Activated CD4-positive, alpha-beta memory T cell treated with anti-CD3 and anti-CD28 coated beads, Interleukin-2, amount 10 ng/mL, durations not matched to agents 7 days and 5 days (primary cell): ENCODE results near the gene PPP1R16B. TPM values are rescaled to one million over a fixed set of nuclear protein-coding genes. Genes with fewer than 3 reads are reported as not detected.
A peak's percentile ranks its signal among the peaks of the same experiment; 100 is the strongest.

Experiments
- CTCF ChIA-PET: fragments of 350-600 bp; sonication (Branson Sonifier 250); formaldehyde crosslinking; loops from one replicate; lab custom pipeline; 2021; ENCODE audit warnings: antibody characterized with exemption, inconsistent platforms; lab: Charles Lee
- POLR2A ChIA-PET: fragments of 350-600 bp; sonication (Branson Sonifier 250); formaldehyde crosslinking; loops from one replicate; lab custom pipeline; 2021; ENCODE audit warnings: antibody characterized with exemption; lab: Charles Lee
- DNase-seq: peaks from one replicate; pipeline ENCODE4 v3.0.0-alpha.2; 2020
- H3K27ac Mint-ChIP-seq: one replicate; pipeline ENCODE4 v1.8.0; 2021; ENCODE audit warnings: mild to moderate bottlenecking, mixed read lengths
- H3K27me3 Mint-ChIP-seq: one replicate; pipeline ENCODE4 v1.8.0; 2021; ENCODE audit warnings: mixed read lengths
- H3K36me3 Mint-ChIP-seq: one replicate; pipeline ENCODE4 v1.8.0; 2021; ENCODE audit warnings: low read depth, mixed read lengths
- H3K4me1 Mint-ChIP-seq: one replicate; pipeline ENCODE4 v1.8.0; 2021; ENCODE audit warnings: mixed read lengths
- H3K4me3 Mint-ChIP-seq: one replicate; pipeline ENCODE4 v1.8.0; 2021; ENCODE audit warnings: mild to moderate bottlenecking, mixed read lengths
- H3K9me3 Mint-ChIP-seq: one replicate; pipeline ENCODE4 v1.8.0; 2021; ENCODE audit warnings: mixed read lengths
- total RNA-seq, 2 experiments: library from RNA; stranded (reverse); gene quantifications; one replicate each; pipeline ENCODE4 v1.2.3, GENCODE V29; 2021

Gene PPP1R16B
- total RNA-seq, 2 experiments from 2014 or later, result 113 to 119 TPM

- Mint-ChIP-seq H3K4me3 (peak within 1 kb of the TSS; percentile 81), H3K4me1 (peaks cover 40% of the 10 kb centered on the region), H3K27me3 (no peaks in the 10 kb centered on the region), H3K27ac (peak within 1 kb of the TSS; percentile 62), H3K36me3 (peaks cover 39% of the 10 kb centered on the region), H3K9me3 (no peaks in the 10 kb centered on the region)
- peak; percentile 98 for DNase-seq
- CTCF ChIA-PET, result interaction anchor here (0.9 to 4.9 kb wide), 10 partner anchors 9 to 495 kb away, joined by 3 to 50 read pairs (median 4); partner anchors contain the start of gene DHX35
- POLR2A ChIA-PET, result interaction anchor here (0.6 to 5.5 kb wide), 26 partner anchors 8 to 491 kb away, joined by 3 to 65 read pairs (median 4); partner anchors contain the start of genes ACTR5, DHX35, PPP1R16B and SNHG17
These were observed 120.8 kb downstream of the PPP1R16B start, which contains the start of gene FAM83D for GRCh38 chr20:38926142-38926933. TSS of gene FAM83D (plus strand) at chr20:38926417. CDS start at chr20:38926443, 26 bp downstream.

DNA sequence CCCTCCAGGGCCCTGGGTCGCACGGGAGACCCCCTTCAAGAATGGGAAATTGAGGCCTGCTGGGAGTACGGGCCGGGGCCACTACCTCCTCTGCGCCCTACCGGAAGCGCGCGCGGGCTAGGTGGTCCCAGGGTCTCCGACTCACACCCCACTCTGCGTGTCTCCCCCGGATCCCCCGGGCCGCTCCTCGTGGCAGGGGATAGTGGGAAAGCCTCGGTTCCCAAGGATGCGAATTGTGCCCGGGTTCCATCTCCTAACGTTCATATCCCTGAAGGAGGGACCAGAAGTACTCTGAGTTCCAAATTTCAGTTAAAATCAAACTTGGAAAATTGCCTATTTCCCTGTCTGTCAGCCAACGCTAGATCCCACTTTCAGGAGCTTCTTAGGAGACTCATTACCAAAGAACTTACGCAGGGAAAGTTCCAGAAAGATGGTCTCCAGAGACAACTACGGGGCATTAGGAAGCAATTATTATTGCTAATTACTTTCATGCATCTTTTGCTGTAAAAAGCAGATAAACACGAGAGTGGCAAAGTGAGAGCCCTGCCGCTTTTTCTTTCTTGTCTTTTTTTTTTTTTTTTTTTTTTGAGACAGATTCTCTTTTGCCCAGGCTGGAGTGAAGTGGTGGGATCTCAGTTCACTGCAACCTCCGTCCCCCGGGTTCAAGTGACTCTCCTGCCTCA lies 121.6 kb downstream of the PPP1R16B start:
- ChIA-PET POLR2A (interaction anchor here (0.7 to 5.5 kb wide), 20 partner anchors 9 to 492 kb away, joined by 3 to 65 read pairs (median 4); partner anchors contain the start of genes ACTR5, DHX35, PPP1R16B and SNHG17), CTCF (interaction anchor here (0.7 to 4.9 kb wide), 9 partner anchors 9 to 177 kb away, joined by 3 to 50 read pairs (median 4); partner anchors contain the start of gene DHX35)
- H3K4me3 Mint-ChIP-seq, result peak overlapping the region; percentile 81
- H3K9me3 Mint-ChIP-seq, result no peaks in the 10 kb centered on the region
- peaks cover 46% of the 10 kb centered on the region for H3K4me1 Mint-ChIP-seq
- H3K36me3 Mint-ChIP-seq, result peaks cover 35% of the 10 kb centered on the region
- DNase-seq, result no peak
- no peaks in the 10 kb centered on the region for H3K27me3 Mint-ChIP-seq
- peak overlapping the region; percentile 62 for H3K27ac Mint-ChIP-seq

- CTCF ChIA-PET, result interaction anchor here (0.7 to 4.9 kb wide), 3 partner anchors 8 to 122 kb away, joined by 4 to 50 read pairs (median 23); partner anchors contain the start of gene DHX35
- H3K4me1 Mint-ChIP-seq, result peaks cover 50% of the 10 kb centered on the region
- peak overlapping the region; percentile 81 for H3K4me3 Mint-ChIP-seq
- H3K9me3 Mint-ChIP-seq, result no peaks in the 10 kb centered on the region
- H3K27ac Mint-ChIP-seq, result peak overlapping the region; percentile 74
- DNase-seq, result peak; percentile 27
- H3K27me3 Mint-ChIP-seq, result no peaks in the 10 kb centered on the region
- POLR2A ChIA-PET, result interaction anchor here (0.6 to 5.5 kb wide), 4 partner anchors 10 to 121 kb away, joined by 3 to 65 read pairs (median 4); partner anchors contain the start of gene DHX35
- H3K36me3 Mint-ChIP-seq, result peaks cover 30% of the 10 kb centered on the region
These were observed 122.5 kb downstream of the PPP1R16B start for GRCh38 chr20:38927902-38928578.

- peaks cover 53% of the 10 kb centered on the region for H3K4me1 Mint-ChIP-seq
- peak overlapping the region; percentile 29 for H3K4me3 Mint-ChIP-seq
- CTCF ChIA-PET, result interaction anchor here (0.8 to 4.9 kb wide), 6 partner anchors 8 to 272 kb away, joined by 3 to 50 read pairs (median 4); partner anchors contain the start of gene DHX35
- POLR2A ChIA-PET, result interaction anchor here (0.8 to 5.5 kb wide), 5 partner anchors 11 to 495 kb away, joined by 3 to 65 read pairs (median 3); partner anchors contain the start of genes DHX35, PPP1R16B and SNHG17
- peaks cover 28% of the 10 kb centered on the region for H3K36me3 Mint-ChIP-seq
- no peak for DNase-seq
- peak overlapping the region; percentile 64 for H3K27ac Mint-ChIP-seq
- H3K9me3 Mint-ChIP-seq, result no peaks in the 10 kb centered on the region
- no peaks in the 10 kb centered on the region for H3K27me3 Mint-ChIP-seq
These were observed 124.7 kb downstream of the PPP1R16B start for GRCh38 chr20:38930242-38930569.

- H3K27me3 Mint-ChIP-seq, result no peaks in the 10 kb centered on the region
- H3K4me3 Mint-ChIP-seq, result no peak overlapping the region
- DNase-seq, result no peak
- H3K27ac Mint-ChIP-seq, result no peak overlapping the region
- peaks cover 55% of the 10 kb centered on the region for H3K4me1 Mint-ChIP-seq
- ChIA-PET POLR2A (interaction anchor here (0.6 to 1.3 kb wide), 3 partner anchors 10 to 33 kb away, joined by 3 read pairs; no protein-coding TSS in a partner anchor), CTCF (interaction anchor here (2.3 kb wide), 1 partner anchor 118 kb away, joined by 7 read pairs; no protein-coding TSS in a partner anchor)
- H3K36me3 Mint-ChIP-seq, result peaks cover 35% of the 10 kb centered on the region
- H3K9me3 Mint-ChIP-seq, result no peaks in the 10 kb centered on the region
These were observed 126.5 kb downstream of the PPP1R16B start for GRCh38 chr20:38931984-38932383.

GRCh38 chr20:38932457-38933120 lies 127.1 kb downstream of the PPP1R16B start:
- Mint-ChIP-seq H3K4me3 (no peak overlapping the region), H3K36me3 (peaks cover 35% of the 10 kb centered on the region), H3K27ac (no peak overlapping the region), H3K4me1 (peaks cover 55% of the 10 kb centered on the region), H3K9me3 (no peaks in the 10 kb centered on the region), H3K27me3 (no peaks in the 10 kb centered on the region)
- POLR2A ChIA-PET, result interaction anchor here (0.6 to 1.3 kb wide), 3 partner anchors 10 to 33 kb away, joined by 3 read pairs; no protein-coding TSS in a partner anchor
- DNase-seq, result no peak
- CTCF ChIA-PET, result interaction anchor here (2.3 kb wide), 1 partner anchor 117 kb away, joined by 7 read pairs; no protein-coding TSS in a partner anchor

GRCh38 chr20:38934530-38934929 lies 129.0 kb downstream of the PPP1R16B start:
- ChIA-PET POLR2A (interaction anchor here (1.4 kb wide), 1 partner anchor 8 kb away, joined by 4 read pairs; the partner anchor contains the start of gene FAM83D), CTCF (interaction anchor here (0.7 kb wide), 1 partner anchor 112 kb away, joined by 3 read pairs; no protein-coding TSS in a partner anchor)
- H3K9me3 Mint-ChIP-seq, result no peaks in the 10 kb centered on the region
- no peak overlapping the region for H3K27ac Mint-ChIP-seq
- no peak for DNase-seq
- H3K27me3 Mint-ChIP-seq, result no peaks in the 10 kb centered on the region
- no peak overlapping the region for H3K4me3 Mint-ChIP-seq
- peaks cover 47% of the 10 kb centered on the region for H3K4me1 Mint-ChIP-seq
- peaks cover 34% of the 10 kb centered on the region for H3K36me3 Mint-ChIP-seq

GRCh38 chr20:38935285-38935684 lies 129.8 kb downstream of the PPP1R16B start:
- Mint-ChIP-seq H3K9me3 (no peaks in the 10 kb centered on the region), H3K4me3 (no peak overlapping the region), H3K4me1 (peaks cover 39% of the 10 kb centered on the region), H3K27me3 (no peaks in the 10 kb centered on the region), H3K27ac (peak overlapping the region; percentile 16), H3K36me3 (peaks cover 32% of the 10 kb centered on the region)
- POLR2A ChIA-PET, result interaction anchor here (1.7 kb wide), 1 partner anchor 9 kb away, joined by 13 read pairs; the partner anchor contains the start of gene FAM83D
- no peak for DNase-seq
- CTCF ChIA-PET, result no interaction called here

- H3K4me3 Mint-ChIP-seq, result no peak overlapping the region
- DNase-seq, result no peak
- CTCF ChIA-PET, result interaction anchor here (0.5 to 1.0 kb wide), 2 partner anchors 8 to 12 kb away, joined by 3 to 4 read pairs; no protein-coding TSS in a partner anchor
- peaks cover 32% of the 10 kb centered on the region for H3K36me3 Mint-ChIP-seq
- no peaks in the 10 kb centered on the region for H3K27me3 Mint-ChIP-seq
- H3K27ac Mint-ChIP-seq, result no peak overlapping the region
- POLR2A ChIA-PET, result interaction anchor here (0.9 to 1.7 kb wide), 2 partner anchors 10 to 26 kb away, joined by 4 to 13 read pairs; partner anchors contain the start of genes DHX35 and FAM83D
- H3K9me3 Mint-ChIP-seq, result no peaks in the 10 kb centered on the region
- peaks cover 34% of the 10 kb centered on the region for H3K4me1 Mint-ChIP-seq
These were observed 130.5 kb downstream of the PPP1R16B start for GRCh38 chr20:38935967-38936407.

GRCh38 chr20:38937000-38937399 lies 131.5 kb downstream of the PPP1R16B start:
- POLR2A ChIA-PET, result interaction anchor here (1.7 kb wide), 1 partner anchor 11 kb away, joined by 13 read pairs; the partner anchor contains the start of gene FAM83D
- Mint-ChIP-seq H3K27ac (no peak overlapping the region), H3K27me3 (no peaks in the 10 kb centered on the region)

GRCh38 chr20:38937978-38938473 lies 132.5 kb downstream of the PPP1R16B start:
- no peak for DNase-seq
- Mint-ChIP-seq H3K36me3 (peaks cover 50% of the 10 kb centered on the region), H3K4me1 (peaks cover 20% of the 10 kb centered on the region), H3K27me3 (no peaks in the 10 kb centered on the region), H3K27ac (no peak overlapping the region), H3K4me3 (no peak overlapping the region), H3K9me3 (no peaks in the 10 kb centered on the region)
- ChIA-PET CTCF (no interaction called here), POLR2A (interaction anchor here (1.2 kb wide), 1 partner anchor 9 kb away, joined by 4 read pairs; no protein-coding TSS in a partner anchor)

More at GRCh38 chr20:38937000-38937399, 131.5 kb downstream of the PPP1R16B start:
- no peaks in the 10 kb centered on the region for H3K9me3 Mint-ChIP-seq
- H3K4me3 Mint-ChIP-seq, result no peak overlapping the region
- DNase-seq, result no peak
- H3K36me3 Mint-ChIP-seq, result peaks cover 40% of the 10 kb centered on the region
- CTCF ChIA-PET, result interaction anchor here (0.6 to 1.0 kb wide), 2 partner anchors 13 to 44 kb away, joined by 3 read pairs; no protein-coding TSS in a partner anchor
- H3K4me1 Mint-ChIP-seq, result peaks cover 24% of the 10 kb centered on the region
